ENCODE data around the gene RAD51AP2. TPM values are rescaled to one million over a fixed set of nuclear protein-coding genes. Genes with fewer than 3 reads are reported as not detected.

RAD51AP2 gene
- total RNA-seq, 2 experiments from 2014 or later = not detected

Other genes starting within 250 kb of the RAD51AP2 start
- not detected for gene VSNL1, start 22.3 kb upstream of the RAD51AP2 start, total RNA-seq
- 10 to 100 TPM; 22.5 TPM for gene SMC6, start 235.4 kb upstream of the RAD51AP2 start, total RNA-seq
- 10 to 100 TPM; 24.1 to 26.7 TPM for gene GEN1, start 235.7 kb upstream of the RAD51AP2 start, total RNA-seq

Measured in activated naive CD8-positive, alpha-beta T cell treated with anti-CD3 and anti-CD28 coated beads for 36 hours (primary cell).